ENCODE measurements around the gene CCDC142. TPM values are rescaled to one million over a fixed set of nuclear protein-coding genes. Genes with fewer than 3 reads are reported as not detected.
"Not testable (repeated sequence)": the region's sequence is repeated elsewhere in the genome, so short reads cannot be mapped to it uniquely, and the experiment has no call there.

The CCDC142 gene
- total RNA-seq, 1 donor from 2014 or later, result 35.6 TPM

GRCh38 chr2:74471332-74472065 is 11.3 kb downstream of the CCDC142 start:
- DNase-seq, result no peak

- not testable (repeated sequence) for DNase-seq
Measured at GRCh38 chr2:74470742-74471141, 12.1 kb downstream of the CCDC142 start.

GRCh38 chr2:74464406-74464805 is 18.4 kb downstream of the CCDC142 start:
- no peak for DNase-seq

GRCh38 chr2:74462786-74463105 is 20.1 kb downstream of the CCDC142 start:
- no peak for DNase-seq

- no peak for DNase-seq
Measured at GRCh38 chr2:74462054-74462785, 20.6 kb downstream of the CCDC142 start.

GRCh38 chr2:74461187-74462053 is 21.4 kb downstream of the CCDC142 start:
- DNase-seq, result no peak

- DNase-seq, result not testable (repeated sequence)
Measured at GRCh38 chr2:74460187-74460586, 22.6 kb downstream of the CCDC142 start.

- DNase-seq, result not testable (repeated sequence)
Measured at GRCh38 chr2:74459503-74460118, 23.2 kb downstream of the CCDC142 start.

GRCh38 chr2:74458938-74459363 is 23.8 kb downstream of the CCDC142 start:
- no peak for DNase-seq

GRCh38 chr2:74458132-74458937 is 24.5 kb downstream of the CCDC142 start, which contains the start of gene WBP1:
Gene WBP1, plus strand, starts transcription at chr2:74458438. Its CDS starts 165 bp downstream, at chr2:74458603.
- DNase-seq, result peak; percentile 99

GRCh38 chr2:74457549-74458131 is 25.2 kb downstream of the CCDC142 start:
- no peak for DNase-seq

- DNase-seq, result no peak
Measured at GRCh38 chr2:74457129-74457548, 25.7 kb downstream of the CCDC142 start.

- DNase-seq, result peak; percentile 95
Measured at GRCh38 chr2:74454654-74455511, 27.9 kb downstream of the CCDC142 start, which contains the start of gene INO80B. Gene INO80B, plus strand, starts transcription at chr2:74455087. Its CDS starts 30 bp downstream, at chr2:74455117.

GRCh38 chr2:74450570-74451190 is 32.1 kb downstream of the CCDC142 start:
- no peak for DNase-seq

- no peak for DNase-seq
Measured at GRCh38 chr2:74448771-74449170, 34.0 kb downstream of the CCDC142 start.

- no peak for DNase-seq
Measured at GRCh38 chr2:74447230-74447999, 35.4 kb downstream of the CCDC142 start.

GRCh38 chr2:74444498-74445318 is 38.1 kb downstream of the CCDC142 start:
- no peak for DNase-seq

Data from occipital lobe (tissue), 2 donors.